GM12892 (cell line): ENCODE results near the gene TENM4.

ENCODE experiments used
- POLR2A ChIP-seq: IDR thresholded peaks from 2 replicates; pipeline ENCODE4 v1.6.1; 2011; ENCODE audit warnings: low read depth, low read length, control low read depth
- POLR2AphosphoS5 ChIP-seq: IDR thresholded peaks from 2 replicates; pipeline ENCODE4 v1.6.1; 2011; ENCODE audit warnings: low read depth, low read length, control low read depth
- TAF1 ChIP-seq: IDR thresholded peaks from 2 replicates; pipeline ENCODE4 v1.6.1; 2011; ENCODE audit warnings: low read depth, mild to moderate bottlenecking, control low read depth, low read length, borderline replicate concordance

DNA sequence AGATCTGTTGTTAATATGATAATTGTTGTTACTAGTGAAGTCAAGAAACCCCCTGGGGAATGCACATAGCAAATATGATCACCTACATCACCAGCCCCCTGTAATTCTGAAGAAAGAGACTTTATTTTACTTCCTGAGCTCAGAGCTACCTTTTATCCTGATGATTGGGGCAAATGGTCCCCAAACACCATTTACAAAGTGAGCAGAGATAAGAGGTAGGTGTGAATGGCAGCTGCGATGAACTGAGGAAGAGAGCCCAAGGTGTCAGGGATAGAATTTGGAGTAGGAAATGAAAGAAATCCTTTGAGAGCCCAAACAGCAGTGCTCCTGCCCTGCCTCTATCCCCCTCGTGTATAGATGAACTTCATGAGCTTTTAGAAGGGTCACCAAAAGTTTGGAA is 69.1 kb downstream of the TENM4 start:
- TF ChIP-seq POLR2AphosphoS5, result no peak
- no peak for TF ChIP-seq POLR2A
- TF ChIP-seq TAF1, result no peak
